Ecto neural progenitor cell (in vitro differentiated cells): Measurements from ENCODE around the gene SEMA6D.

Experiments used
- DNase-seq: peaks from one replicate; pipeline ENCODE4 v3.0.0-alpha.2; 2018; ENCODE audit warnings: low spot score

The SEMA6D gene

GRCh38 chr15:47788685-47789084, 71.4 kb downstream of the SEMA6D start:
- no peak for DNase-seq

- DNase-seq, result peak; percentile 7
Observed at GRCh38 chr15:47791161-47791560, 73.9 kb downstream of the SEMA6D start.

- peak; percentile 7 for DNase-seq
Observed at GRCh38 chr15:47792231-47792630, 74.9 kb downstream of the SEMA6D start.

- DNase-seq, result no peak
Observed at GRCh38 chr15:47794252-47794914, 77.1 kb downstream of the SEMA6D start.

- DNase-seq, result no peak
Observed at GRCh38 chr15:47795864-47796263, 78.6 kb downstream of the SEMA6D start.

- no peak for DNase-seq
Observed at GRCh38 chr15:47796339-47796738, 79.0 kb downstream of the SEMA6D start.

- DNase-seq, result no peak
Observed at GRCh38 chr15:47796830-47797229, 79.5 kb downstream of the SEMA6D start.

GRCh38 chr15:47801522-47801921, 84.2 kb downstream of the SEMA6D start:
- DNase-seq, result no peak

GRCh38 chr15:47802216-47802615, 84.9 kb downstream of the SEMA6D start:
- no peak for DNase-seq

GRCh38 chr15:47803767-47804166, 86.5 kb downstream of the SEMA6D start:
- DNase-seq, result no peak

- DNase-seq, result no peak
Observed at GRCh38 chr15:47804733-47805132, 87.4 kb downstream of the SEMA6D start.

- no peak for DNase-seq
Observed at GRCh38 chr15:47806008-47806407, 88.7 kb downstream of the SEMA6D start.

GRCh38 chr15:47811172-47811571, 93.9 kb downstream of the SEMA6D start:
- DNase-seq, result no peak

- no peak for DNase-seq
Observed at GRCh38 chr15:47812470-47812999, 95.2 kb downstream of the SEMA6D start.

GRCh38 chr15:47813748-47814384, 96.6 kb downstream of the SEMA6D start:
- DNase-seq, result no peak

GRCh38 chr15:47814620-47815019, 97.3 kb downstream of the SEMA6D start:
- no peak for DNase-seq

- no peak for DNase-seq
Observed at GRCh38 chr15:47817969-47818548, 100.8 kb downstream of the SEMA6D start.

GRCh38 chr15:47819158-47819557, 101.9 kb downstream of the SEMA6D start:
- no peak for DNase-seq

- DNase-seq, result no peak
Observed at GRCh38 chr15:47820057-47820746, 102.9 kb downstream of the SEMA6D start.

GRCh38 chr15:47820747-47821319, 103.5 kb downstream of the SEMA6D start:
- DNase-seq, result no peak

- DNase-seq, result no peak
Observed at GRCh38 chr15:47822048-47822447, 104.7 kb downstream of the SEMA6D start.
